H1 (cell line): ENCODE measurements around the gene WDR75. TPM values are rescaled to one million over a fixed set of nuclear protein-coding genes. Genes with fewer than 3 reads are reported as not detected.
A peak's percentile ranks its signal among the peaks of the same experiment; 100 is the strongest.

Source experiments
- CTCF ChIA-PET: fragments of 300-600 bp; sonication (Branson Sonifier 250); formaldehyde crosslinking; loops from one replicate; lab custom pipeline; 2021; ENCODE audit not compliant: partially characterized antibody; lab: Charles Lee
- POLR2A ChIA-PET: fragments of 300-600 bp; sonication (Branson Sonifier 250); formaldehyde crosslinking; loops from one replicate; lab custom pipeline; 2021; ENCODE audit warnings: inconsistent platforms; ENCODE audit not compliant: partially characterized antibody; lab: Charles Lee
- DNase-seq, 2 experiments: peaks; one replicate each; pipeline versions ENCODE4 v3.0.0 to v3.0.0-alpha.2; 2010 to 2022; ENCODE audit warnings: low spot score in 2 of 2, low read depth in 1 of 2, mixed read lengths in 1 of 2
- FAIRE-seq: peaks from 2 replicates; lab custom pipeline; 2011; peaks lifted over from hg19 to GRCh38; lab: Jason Lieb, UNC
- H2AFZ ChIP-seq: 2 replicates; pipeline ENCODE4 v1.8.1; 2012; ENCODE audit warnings: low read length, inconsistent platforms
- H2AK5ac ChIP-seq: 2 replicates; pipeline ENCODE4 v1.6.1; 2013; ENCODE audit warnings: low read depth, low read length
- H2BK120ac ChIP-seq: replicated peaks from 2 replicates; pipeline ENCODE3; 2013; ENCODE audit warnings: low read depth, low read length, inconsistent platforms
- H2BK12ac ChIP-seq: 2 replicates; pipeline ENCODE4 v1.6.1; 2013; ENCODE audit warnings: low read depth, low read length
- H2BK15ac ChIP-seq: 2 replicates; pipeline ENCODE4 v1.6.1; 2013; ENCODE audit warnings: low read length
- H2BK20ac ChIP-seq: 2 replicates; pipeline ENCODE4 v1.6.1; 2013; ENCODE audit warnings: low read length
- H2BK5ac ChIP-seq: 2 replicates; pipeline ENCODE4 v1.6.1; 2013; ENCODE audit warnings: low read depth, low read length
- H3K14ac ChIP-seq: 2 replicates; pipeline ENCODE4 v1.6.1; 2013; ENCODE audit warnings: inconsistent platforms; ENCODE audit not compliant: insufficient read length
- H3K18ac ChIP-seq: 2 replicates; pipeline ENCODE4 v1.6.1; 2013; ENCODE audit warnings: low read length; ENCODE audit errors: extremely low read depth
- H3K23ac ChIP-seq: 2 replicates; pipeline ENCODE4 v1.6.1; 2013; ENCODE audit warnings: inconsistent platforms; ENCODE audit not compliant: insufficient read length
- H3K23me2 ChIP-seq: 2 replicates; pipeline ENCODE4 v1.6.1; 2013; ENCODE audit warnings: low read depth, low read length
- H3K27ac ChIP-seq: 2 replicates; pipeline ENCODE4 v1.6.1; 2011; ENCODE audit warnings: low read depth, low read length, inconsistent platforms
- H3K27me3 ChIP-seq, 4 experiments: replicated peaks in 1 of 4; 1 replicate in 1 of 4; 2 replicates in 3 of 4; pipeline versions ENCODE4 v1.6.1 to v1.8.1; 2011 to 2013; ENCODE audit warnings: low read length in 3 of 4, mild to moderate bottlenecking in 3 of 4, inconsistent platforms in 2 of 4, mixed read lengths in 2 of 4, moderate library complexity in 1 of 4; ENCODE audit not compliant: control insufficient read depth in 3 of 4, insufficient read depth in 3 of 4; ENCODE audit errors: extremely low read depth in 1 of 4
- H3K36me3 ChIP-seq, 4 experiments: 2 replicates each; pipeline versions ENCODE4 v1.6.1 to v1.8.1; 2011 to 2013; ENCODE audit warnings: mild to moderate bottlenecking in 4 of 4, low read length in 3 of 4, moderate library complexity in 2 of 4, control low read depth in 1 of 4, inconsistent platforms in 1 of 4; ENCODE audit not compliant: insufficient read depth in 4 of 4, control insufficient read depth in 2 of 4
- H3K4ac ChIP-seq: replicated peaks from 2 replicates; pipeline ENCODE3; 2013; ENCODE audit warnings: low read length, low read depth, mixed read lengths, inconsistent platforms; ENCODE audit not compliant: insufficient read length
- H3K4me1 ChIP-seq, 4 experiments: replicated peaks in 1 of 4; 1 replicate in 1 of 4; 2 replicates in 3 of 4; pipeline versions ENCODE4 v1.6.1 to v1.8.1; 2011 to 2013; ENCODE audit warnings: low read length in 3 of 4, inconsistent platforms in 2 of 4, mixed read lengths in 1 of 4; ENCODE audit not compliant: insufficient read depth in 4 of 4, control insufficient read depth in 3 of 4
- H3K4me2 ChIP-seq, 2 experiments: 2 replicates each; pipeline versions ENCODE4 v1.6.1 to v1.8.1; 2011 to 2013; ENCODE audit warnings: low read depth in 2 of 2, low read length in 2 of 2, control low read depth in 1 of 2, inconsistent platforms in 1 of 2, mild to moderate bottlenecking in 1 of 2; ENCODE audit not compliant: insufficient read depth in 1 of 2
- H3K4me3 ChIP-seq, 4 experiments: fragments of 200-600, 300-600 bp in 1 of 4; sonication (generic), shearing (Covaris generic), sonication (Bioruptor Twin) in 1 of 4; 2 replicates each; pipeline versions ENCODE4 v1.5.1 to v1.8.1; 2011 to 2016; ENCODE audit warnings: low read length in 4 of 4, low read depth in 3 of 4, control low read depth in 2 of 4, inconsistent platforms in 2 of 4, mild to moderate bottlenecking in 2 of 4, mixed read lengths in 1 of 4, moderate library complexity in 1 of 4; ENCODE audit not compliant: insufficient read depth in 2 of 4; ENCODE audit errors: extremely low read depth in 1 of 4
- H3K56ac ChIP-seq: replicated peaks from 2 replicates; pipeline ENCODE3; 2013; ENCODE audit warnings: low read depth, mild to moderate bottlenecking, mixed read lengths, low read length, inconsistent platforms; ENCODE audit not compliant: insufficient read length
- H3K79me1 ChIP-seq: 2 replicates; pipeline ENCODE4 v1.6.1; 2013; ENCODE audit warnings: low read depth, low read length, control low read depth
- H3K79me2 ChIP-seq, 2 experiments: 2 replicates each; pipeline versions ENCODE4 v1.6.1 to v1.8.1; 2012 to 2013; ENCODE audit warnings: low read length in 2 of 2, mild to moderate bottlenecking in 2 of 2, inconsistent platforms in 1 of 2; ENCODE audit not compliant: insufficient read depth in 2 of 2, control insufficient read depth in 1 of 2
- H3K9ac ChIP-seq, 4 experiments: replicated peaks in 1 of 4; 1 replicate in 1 of 4; 2 replicates in 3 of 4; pipeline versions ENCODE4 v1.6.1 to v1.8.1; 2011 to 2013; ENCODE audit warnings: low read depth in 3 of 4, low read length in 3 of 4, control low read depth in 2 of 4, mild to moderate bottlenecking in 2 of 4, moderate library complexity in 2 of 4, inconsistent platforms in 1 of 4; ENCODE audit errors: extremely low read depth in 1 of 4
- H3K9me3 ChIP-seq, 2 experiments: 2 replicates each; pipeline versions ENCODE4 v1.6.1 to v1.8.1; 2012 to 2013; ENCODE audit warnings: mild to moderate bottlenecking in 2 of 2, moderate library complexity in 2 of 2, control low read depth in 1 of 2, inconsistent platforms in 1 of 2, low read depth in 1 of 2, low read length in 1 of 2, mixed read lengths in 1 of 2; ENCODE audit not compliant: insufficient read depth in 2 of 2
- H4K20me1 ChIP-seq, 2 experiments: replicated peaks in 1 of 2; 2 replicates each; pipeline versions ENCODE3 to v1.8.1; 2011 to 2013; ENCODE audit warnings: inconsistent platforms in 2 of 2, low read length in 2 of 2, mild to moderate bottlenecking in 1 of 2; ENCODE audit not compliant: insufficient read depth in 2 of 2, control insufficient read depth in 1 of 2
- H4K5ac ChIP-seq: 2 replicates; pipeline ENCODE4 v1.6.1; 2013; ENCODE audit warnings: low read length, low read depth, mixed read lengths, inconsistent platforms; ENCODE audit not compliant: insufficient read length
- H4K8ac ChIP-seq: 2 replicates; pipeline ENCODE4 v1.8.0; 2013; ENCODE audit warnings: mild to moderate bottlenecking, moderate library complexity, low read length, inconsistent platforms; ENCODE audit not compliant: insufficient read depth; ENCODE audit errors: extremely low read depth
- H4K91ac ChIP-seq: replicated peaks from 2 replicates; pipeline ENCODE3; 2013; ENCODE audit warnings: low read length, mixed read lengths, inconsistent platforms; ENCODE audit not compliant: insufficient read length
- CHD1 ChIP-seq: IDR thresholded peaks from 2 replicates; pipeline ENCODE4 v1.6.1; 2012; ENCODE audit warnings: low read depth, low read length, improper control_type of control experiment
- EGR1 ChIP-seq: IDR thresholded peaks from 2 replicates; pipeline ENCODE4 v1.6.1; 2011; ENCODE audit warnings: low read depth, low read length, borderline replicate concordance
- EP300 ChIP-seq, 2 experiments: IDR thresholded peaks; 1 replicate in 1 of 2; 2 replicates in 1 of 2; pipeline ENCODE4 v1.6.1; 2011 to 2012; ENCODE audit warnings: low read depth in 2 of 2, low read length in 2 of 2, mild to moderate bottlenecking in 2 of 2, borderline replicate concordance in 1 of 2, inconsistent platforms in 1 of 2, moderate library complexity in 1 of 2
- EZH2 ChIP-seq: fragments of 200-600 bp; sonication (generic); IDR thresholded peaks from 2 replicates; pipeline ENCODE4 v1.7.1; 2012; ENCODE audit warnings: low read depth, mild to moderate bottlenecking, moderate library complexity, low read length, inconsistent platforms; ENCODE audit not compliant: severe bottlenecking
- FOSL1 ChIP-seq: IDR thresholded peaks from 2 replicates; pipeline ENCODE4 v1.6.1; 2011; ENCODE audit warnings: mild to moderate bottlenecking, low read depth, low read length, moderate library complexity; ENCODE audit not compliant: insufficient read depth
- POLR2AphosphoS5 ChIP-seq: IDR thresholded peaks from 2 replicates; pipeline ENCODE4 v1.6.1; 2011; ENCODE audit warnings: low read depth, low read length
- RBBP5 ChIP-seq: IDR thresholded peaks from 2 replicates; pipeline ENCODE4 v1.7.1; 2012; ENCODE audit warnings: low read depth, mild to moderate bottlenecking, inconsistent platforms, low read length, moderate library complexity, borderline replicate concordance
- SUZ12 ChIP-seq: fragments of 200-600 bp; sonication (generic); IDR thresholded peaks from 2 replicates; pipeline ENCODE4 v1.6.1; 2012; ENCODE audit warnings: mild to moderate bottlenecking, inconsistent platforms, low read length, moderate library complexity, mixed read lengths
- ZNF274 ChIP-seq: IDR thresholded peaks from 2 replicates; pipeline ENCODE4 v1.7.0; 2012; ENCODE audit warnings: low read length, borderline replicate concordance; ENCODE audit errors: extremely low read depth
- WGBS, 2 experiments: shearing (Covaris generic) in 1 of 2; methylation state at CpG; one replicate each; pipeline versions ENCODE4 v1.1.6 to v1.1.7; 2013 to 2015; ENCODE audit warnings: low lambda C conversion rate in 2 of 2, mixed read lengths in 2 of 2, inconsistent platforms in 1 of 2, low coverage in 1 of 2, missing lambda C conversion rate in 1 of 2; ENCODE audit not compliant: insufficient replicate concordance in 2 of 2, insufficient coverage in 1 of 2, insufficient read length in 1 of 2; ENCODE audit errors: extremely low coverage in 1 of 2, missing lambda C conversion rate in 1 of 2; 5-methylcytosine and 5-hydroxymethylcytosine counted together
- polyA plus RNA-seq, 7 experiments: library from polyadenylated mRNA; depleted of rRNA in 3 of 7; stranded (reverse) in 5 of 7; unstranded in 2 of 7; fragments of >200 nt in 5 of 7; fragments of 200-250 nt in 2 of 7; gene quantifications; 1 replicate in 5 of 7; 2 replicates in 1 of 7; 4 replicates in 1 of 7; pipeline versions ENCODE4 v1.2.1 to v1.2.3, GENCODE V29; 2011 to 2013; ENCODE audit warnings: missing spikeins in 2 of 7, mixed read lengths in 2 of 7
- total RNA-seq: library from RNA; stranded (reverse); fragmentation: NEBNext Ultra II Directional; extraction: Animal tissue kit (Norgen Biotek cat#: 25700); gene quantifications from 2 replicates; pipeline ENCODE4 v1.2.1, GENCODE V29; 2021

Gene WDR75
- total and polyA plus RNA-seq, 2 of the 8 experiments (the other 6 are each of a cell fraction or from before 2014, with no cell fraction given), result 26.9 to 77.1 TPM

DNA sequence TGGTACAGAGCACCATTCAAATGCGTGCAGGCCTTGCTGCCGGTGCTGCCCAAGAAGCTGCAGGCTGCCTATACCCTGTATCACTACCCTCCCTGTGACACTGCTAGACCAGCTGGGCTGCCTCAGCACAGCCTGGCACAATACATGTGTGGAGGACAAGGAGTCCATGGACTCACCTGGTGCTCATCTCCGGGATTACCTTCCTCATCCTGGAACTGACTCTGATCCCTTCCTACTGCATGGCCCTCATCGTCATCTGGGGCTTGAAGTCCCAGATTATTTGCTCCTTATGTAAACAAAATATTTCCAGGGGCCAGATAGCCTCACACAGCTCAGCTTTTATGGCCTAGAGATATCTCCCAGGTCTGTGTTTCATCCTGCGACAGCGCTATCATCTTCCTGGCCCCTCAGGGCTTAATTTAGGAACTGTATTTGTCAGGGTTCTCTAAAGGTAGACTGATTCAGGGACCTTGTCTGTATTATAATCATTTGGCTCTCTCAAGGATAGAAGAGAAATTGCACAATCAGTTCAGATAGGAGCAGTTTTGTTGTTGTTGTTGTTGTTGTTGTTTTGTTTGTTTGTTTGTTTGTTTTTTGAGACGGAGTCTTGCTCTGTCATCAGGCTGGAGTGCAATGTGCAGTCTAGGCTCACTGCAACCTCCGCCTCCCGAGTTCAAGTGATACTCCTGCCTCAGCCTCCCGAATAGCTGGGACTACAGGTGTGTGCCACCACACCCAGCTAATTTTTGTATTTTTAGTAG is 42.9 kb downstream of the WDR75 start:
- no peak overlapping the region for H4K8ac ChIP-seq
- H3K56ac ChIP-seq, result no peak overlapping the region
- 92% methylated on average over 10 of the region's 10 CpGs; no CpG with 5 or more reads in 1 of the 2 experiments for WGBS, 2 experiments

More for the DNA sequence above, 42.9 kb downstream of the WDR75 start:
- H3K4me3 ChIP-seq, result no peak overlapping the region
- no peak overlapping the region for H2BK15ac ChIP-seq
- no peak overlapping the region for H2BK5ac ChIP-seq
- H2BK120ac ChIP-seq, result no peak overlapping the region
- no peak overlapping the region; a peak in 1 of 7 replicates for H3K9ac ChIP-seq
- peak overlapping the region; percentile 49 for H4K91ac ChIP-seq
- H3K9me3 ChIP-seq, result no peaks in the 10 kb centered on the region
- H2BK12ac ChIP-seq, result no peak overlapping the region
- H4K20me1 ChIP-seq, result no peaks in the 10 kb centered on the region
- H3K79me2 ChIP-seq, result no peaks in the 10 kb centered on the region
- no peak overlapping the region for H2AK5ac ChIP-seq
- ChIA-PET POLR2A (no interaction called here), CTCF (interaction anchor here (0.5 to 2.2 kb wide), 3 partner anchors 16 to 177 kb away, joined by 3 to 6 read pairs (median 3); no protein-coding TSS in a partner anchor)
- no peak overlapping the region for H2BK20ac ChIP-seq
- no peaks in the 10 kb centered on the region for H3K36me3 ChIP-seq
- no peak overlapping the region for H3K4ac ChIP-seq
- no peak overlapping the region for H3K14ac ChIP-seq
- H2AFZ ChIP-seq, result peak overlapping the region; percentile 73; the same call in 1 of the 2 replicates
- H3K79me1 ChIP-seq, result no peaks in the 10 kb centered on the region
- H3K23ac ChIP-seq, result no peak overlapping the region
- no peak overlapping the region for H3K4me2 ChIP-seq
- H3K4me1 ChIP-seq, result 0 out of 7 replicates have a peak, but pooled peaks cover 0 to 4% (median 0%) of the 10 kb centered on the region in 4 experiments
- no peaks in the 10 kb centered on the region for H3K27me3 ChIP-seq
- H3K18ac ChIP-seq, result no peak overlapping the region
- H4K5ac ChIP-seq, result no peak overlapping the region
- H3K27ac ChIP-seq, result no peak overlapping the region
- TF ChIP-seq EZH2 (no peak), SUZ12 (no peak), CHD1 (no peak), FOSL1 (no peak), POLR2AphosphoS5 (no peak), EGR1 (no peak), RBBP5 (no peak), ZNF274 (no peak), EP300 (IDR thresholded peaks at IDR 0.05; ENCODE audit: borderline replicate concordance in 1 of 2, low read depth in 2 of 2, low read length in 2 of 2) (no peak)
- TF ChIP-seq, all 59 proteins: peak for 0
- no peak for FAIRE-seq
- no peaks in the 10 kb centered on the region for H3K23me2 ChIP-seq
- DNase-seq, result no peak
